Skeletal muscle satellite cell (primary cell): ENCODE results near the gene RAD51B.

Experiments used
- H3K27me3 ChIP-seq: 2 replicates; pipeline ENCODE4 v1.7.0; 2013; ENCODE audit warnings: low read length; ENCODE audit not compliant: control insufficient read depth, insufficient read depth
- H3K36me3 ChIP-seq: 2 replicates; pipeline ENCODE4 v1.7.0; 2013; ENCODE audit warnings: mild to moderate bottlenecking, control low read depth, low read length; ENCODE audit not compliant: insufficient read depth
- H3K4me1 ChIP-seq: 2 replicates; pipeline ENCODE4 v1.7.0; 2013; ENCODE audit warnings: low read length; ENCODE audit not compliant: control insufficient read depth, insufficient read depth
- H3K4me2 ChIP-seq: 2 replicates; pipeline ENCODE4 v1.7.0; 2013; ENCODE audit warnings: mild to moderate bottlenecking, low read length
- H3K4me3 ChIP-seq: 2 replicates; pipeline ENCODE4 v1.7.0; 2013; ENCODE audit warnings: low read length
- H3K9ac ChIP-seq: 2 replicates; pipeline ENCODE4 v1.7.0; 2013; ENCODE audit warnings: mild to moderate bottlenecking, low read depth, low read length, moderate library complexity
- H3K9me3 ChIP-seq: replicated peaks from 2 replicates; pipeline ENCODE4 v1.7.0; 2013; ENCODE audit warnings: mild to moderate bottlenecking, control low read depth, low read length

RAD51B gene

GRCh38 chr14:68598089-68598488 lies 778.5 kb downstream of the RAD51B start:
- Histone ChIP-seq H3K4me3 (peak overlapping the region; percentile 46), H3K4me1 (peaks cover 68% of the 10 kb centered on the region), H3K9me3 (no peaks in the 10 kb centered on the region), H3K27me3 (no peaks in the 10 kb centered on the region), H3K9ac (peak overlapping the region; percentile 77), H3K4me2 (peak overlapping the region; percentile 58), H3K36me3 (no peaks in the 10 kb centered on the region)

GRCh38 chr14:68598621-68599447 lies 779.3 kb downstream of the RAD51B start:
- peaks cover 61% of the 10 kb centered on the region for H3K4me1 ChIP-seq

GRCh38 chr14:68599896-68600610 lies 780.5 kb downstream of the RAD51B start:
- peaks cover 7% of the 10 kb centered on the region for H3K9me3 ChIP-seq
- no peak overlapping the region for H3K4me3 ChIP-seq
- H3K4me1 ChIP-seq, result peaks cover 49% of the 10 kb centered on the region
- H3K9ac ChIP-seq, result no peak overlapping the region
- H3K4me2 ChIP-seq, result no peak overlapping the region
- no peaks in the 10 kb centered on the region for H3K27me3 ChIP-seq
- no peaks in the 10 kb centered on the region for H3K36me3 ChIP-seq

More at GRCh38 chr14:68598621-68599447, 779.3 kb downstream of the RAD51B start:
- H3K9ac ChIP-seq, result peak overlapping the region; percentile 77
- no peaks in the 10 kb centered on the region for H3K9me3 ChIP-seq
- no peaks in the 10 kb centered on the region for H3K27me3 ChIP-seq
- H3K4me3 ChIP-seq, result peak overlapping the region; percentile 46
- H3K4me2 ChIP-seq, result peak overlapping the region; percentile 58
- H3K36me3 ChIP-seq, result no peaks in the 10 kb centered on the region

GRCh38 chr14:68602507-68602906 lies 782.9 kb downstream of the RAD51B start:
- H3K4me3 ChIP-seq, result no peak overlapping the region
- no peak overlapping the region for H3K4me2 ChIP-seq
- no peaks in the 10 kb centered on the region for H3K36me3 ChIP-seq
- peaks cover 34% of the 10 kb centered on the region for H3K4me1 ChIP-seq
- no peak overlapping the region for H3K9ac ChIP-seq
- H3K9me3 ChIP-seq, result peaks cover 15% of the 10 kb centered on the region
- no peaks in the 10 kb centered on the region for H3K27me3 ChIP-seq

- no peak overlapping the region for H3K4me2 ChIP-seq
- H3K27me3 ChIP-seq, result no peaks in the 10 kb centered on the region
- H3K36me3 ChIP-seq, result no peaks in the 10 kb centered on the region
- peaks cover 15% of the 10 kb centered on the region for H3K9me3 ChIP-seq
- peaks cover 31% of the 10 kb centered on the region for H3K4me1 ChIP-seq
- no peak overlapping the region for H3K9ac ChIP-seq
- H3K4me3 ChIP-seq, result no peak overlapping the region
These were observed 784.2 kb downstream of the RAD51B start for GRCh38 chr14:68603533-68604360.

GRCh38 chr14:68604361-68604730 lies 784.8 kb downstream of the RAD51B start:
- H3K9ac ChIP-seq, result no peak overlapping the region
- H3K9me3 ChIP-seq, result peaks cover 15% of the 10 kb centered on the region
- no peak overlapping the region for H3K4me2 ChIP-seq
- H3K27me3 ChIP-seq, result no peaks in the 10 kb centered on the region
- H3K36me3 ChIP-seq, result no peaks in the 10 kb centered on the region
- no peak overlapping the region for H3K4me3 ChIP-seq
- peaks cover 25% of the 10 kb centered on the region for H3K4me1 ChIP-seq

- Histone ChIP-seq H3K9me3 (peaks cover 15% of the 10 kb centered on the region), H3K9ac (no peak overlapping the region), H3K4me3 (no peak overlapping the region), H3K27me3 (no peaks in the 10 kb centered on the region), H3K36me3 (no peaks in the 10 kb centered on the region), H3K4me2 (no peak overlapping the region), H3K4me1 (peaks cover 21% of the 10 kb centered on the region)
These were observed 785.2 kb downstream of the RAD51B start for GRCh38 chr14:68604822-68605221.

GRCh38 chr14:68606176-68606575 lies 786.6 kb downstream of the RAD51B start:
- Histone ChIP-seq H3K4me1 (peaks cover 22% of the 10 kb centered on the region), H3K9ac (no peak overlapping the region), H3K27me3 (no peaks in the 10 kb centered on the region), H3K9me3 (peaks cover 15% of the 10 kb centered on the region), H3K4me2 (no peak overlapping the region), H3K36me3 (no peaks in the 10 kb centered on the region), H3K4me3 (no peak overlapping the region)

GRCh38 chr14:68606644-68607043 lies 787.1 kb downstream of the RAD51B start:
- no peaks in the 10 kb centered on the region for H3K36me3 ChIP-seq
- H3K9ac ChIP-seq, result peak overlapping the region; percentile 56
- no peak overlapping the region for H3K4me2 ChIP-seq
- H3K27me3 ChIP-seq, result no peaks in the 10 kb centered on the region
- H3K4me1 ChIP-seq, result peaks cover 26% of the 10 kb centered on the region
- peaks cover 15% of the 10 kb centered on the region for H3K9me3 ChIP-seq
- no peak overlapping the region for H3K4me3 ChIP-seq

- H3K9me3 ChIP-seq, result peaks cover 15% of the 10 kb centered on the region
- peak overlapping the region; percentile 9 for H3K4me2 ChIP-seq
- H3K36me3 ChIP-seq, result no peaks in the 10 kb centered on the region
- H3K9ac ChIP-seq, result peak overlapping the region; percentile 56
- H3K4me3 ChIP-seq, result no peak overlapping the region
- H3K27me3 ChIP-seq, result no peaks in the 10 kb centered on the region
- peaks cover 33% of the 10 kb centered on the region for H3K4me1 ChIP-seq
These were observed 787.7 kb downstream of the RAD51B start for GRCh38 chr14:68607081-68607866.
